B cell (primary cell): ENCODE results near the gene ZNF627. TPM values are rescaled to one million over a fixed set of nuclear protein-coding genes. Genes with fewer than 3 reads are reported as not detected.

Experiments
- ATAC-seq: fragments of 200-7000 bp; cut with Tn5 transposase; one replicate; pipeline ENCODE4 v1.10.0; 2021; ENCODE audit warnings: low read depth, mild to moderate bottlenecking, moderate number of reproducible peaks, moderate library complexity
- CTCF ChIA-PET: fragments of 350-600 bp; sonication (Branson Sonifier 250); formaldehyde crosslinking; loops from one replicate; lab custom pipeline; 2021; ENCODE audit warnings: antibody characterized with exemption, inconsistent platforms; lab: Charles Lee
- POLR2A ChIA-PET: fragments of 350-600 bp; sonication (Branson Sonifier 250); formaldehyde crosslinking; loops from one replicate; lab custom pipeline; 2021; ENCODE audit warnings: antibody characterized with exemption; lab: Charles Lee
- DNase-seq: peaks from one replicate; pipeline ENCODE4 v3.0.0; 2013
- H2AFZ ChIP-seq: 2 replicates; pipeline ENCODE4 v1.6.1; 2012; ENCODE audit warnings: mild to moderate bottlenecking, low read depth, low read length; ENCODE audit not compliant: insufficient read depth, poor library complexity, severe bottlenecking
- H3K27ac ChIP-seq, 2 donors: 1 replicate in 1 of 2; 2 replicates in 1 of 2; pipeline ENCODE4 v1.5.1; 2012 to 2013; ENCODE audit warnings: low read length in 2 of 2, mild to moderate bottlenecking in 2 of 2, moderate library complexity in 1 of 2
- H3K27me3 ChIP-seq, 4 experiments: fragments of 200-600 bp in 1 of 4; sonication (generic) in 1 of 4; replicated peaks in 1 of 4; 1 replicate in 2 of 4; 2 replicates in 2 of 4; pipeline versions ENCODE4 v1.6.1 to v1.7.0; 2013 to 2016; ENCODE audit warnings: low read length in 3 of 4, mild to moderate bottlenecking in 2 of 4, mixed read lengths in 1 of 4, moderate library complexity in 1 of 4; ENCODE audit not compliant: insufficient read depth in 4 of 4, control insufficient read depth in 3 of 4; ENCODE audit errors: control extremely low read depth in 1 of 4
- H3K36me3 ChIP-seq, 2 experiments: replicated peaks in 1 of 2; 1 replicate in 1 of 2; 2 replicates in 1 of 2; pipeline versions ENCODE4 v1.6.1 to v1.7.1; 2013; ENCODE audit warnings: low read length in 1 of 2; ENCODE audit not compliant: insufficient read depth in 2 of 2, control insufficient read depth in 1 of 2; ENCODE audit errors: control extremely low read depth in 1 of 2, extremely low read depth in 1 of 2
- H3K4me1 ChIP-seq, 2 donors: fragments of 200-600 bp in 1 of 2; sonication (generic) in 1 of 2; 1 replicate in 1 of 2; 2 replicates in 1 of 2; pipeline versions ENCODE4 v1.5.1 to v1.6.1; 2013 to 2017; ENCODE audit warnings: low read length in 2 of 2; ENCODE audit not compliant: control insufficient read depth in 2 of 2, insufficient read depth in 2 of 2
- H3K4me2 ChIP-seq: replicated peaks from 2 replicates; pipeline ENCODE3; 2012; ENCODE audit warnings: mild to moderate bottlenecking, low read depth, low read length; ENCODE audit not compliant: poor library complexity, severe bottlenecking
- H3K4me3 ChIP-seq, 5 experiments: fragments of 200-600 bp in 1 of 5; sonication (generic) in 1 of 5; 1 replicate in 3 of 5; 2 replicates in 2 of 5; pipeline versions ENCODE4 v1.5.1 to v1.7.0; 2011 to 2016; ENCODE audit warnings: low read length in 4 of 5, mild to moderate bottlenecking in 4 of 5, low read depth in 2 of 5, control low read depth in 1 of 5, moderate library complexity in 1 of 5; ENCODE audit not compliant: insufficient read depth in 1 of 5; ENCODE audit errors: control extremely low read depth in 1 of 5, extremely low read depth in 1 of 5
- H3K79me2 ChIP-seq: fragments of 200-600 bp; sonication (generic); one replicate; pipeline ENCODE4 v1.6.0; 2016; ENCODE audit warnings: low read length; ENCODE audit not compliant: control insufficient read depth, insufficient read depth
- H3K9ac ChIP-seq: fragments of 200-600 bp; sonication (generic); 2 replicates; pipeline ENCODE4 v1.6.1; 2017; ENCODE audit warnings: mild to moderate bottlenecking, low read length, moderate library complexity
- H3K9me3 ChIP-seq, 3 donors: one replicate each; pipeline versions ENCODE4 v1.6.1 to v1.7.1; 2013; ENCODE audit warnings: low read length in 2 of 3; ENCODE audit not compliant: control insufficient read depth in 2 of 3, insufficient read depth in 1 of 3; ENCODE audit errors: control extremely low read depth in 1 of 3
- H4K20me1 ChIP-seq: 2 replicates; pipeline ENCODE4 v1.6.0; 2012; ENCODE audit warnings: mild to moderate bottlenecking, low read length; ENCODE audit not compliant: insufficient read depth, control insufficient read depth, poor library complexity, severe bottlenecking
- H3K27ac Mint-ChIP-seq: one replicate; pipeline ENCODE4 v1.8.0; 2021; ENCODE audit warnings: mixed read lengths
- H3K27me3 Mint-ChIP-seq: one replicate; pipeline ENCODE4 v1.8.0; 2021; ENCODE audit warnings: mixed read lengths
- H3K4me1 Mint-ChIP-seq: one replicate; pipeline ENCODE4 v1.8.0; 2021; ENCODE audit warnings: mixed read lengths
- H3K4me3 Mint-ChIP-seq: one replicate; pipeline ENCODE4 v1.8.0; 2021; ENCODE audit warnings: mixed read lengths
- H3K9me3 Mint-ChIP-seq: one replicate; pipeline ENCODE4 v1.8.0; 2022; ENCODE audit warnings: mixed read lengths; ENCODE audit not compliant: insufficient read depth
- EZH2 ChIP-seq: IDR thresholded peaks from 2 replicates; pipeline ENCODE4 v1.6.1; 2012; ENCODE audit warnings: borderline replicate concordance, low read depth, mild to moderate bottlenecking, moderate library complexity, low read length; ENCODE audit not compliant: insufficient read depth, poor library complexity, severe bottlenecking
- WGBS: methylation state at CpG from one replicate; pipeline ENCODE4 v1.1.5; 2013; ENCODE audit warnings: missing lambda C conversion rate; ENCODE audit not compliant: insufficient coverage; 5-methylcytosine and 5-hydroxymethylcytosine counted together
- intact Hi-C: fragments of 100-400 bp; cut with micrococcal nuclease; formaldehyde crosslinking; loops from one replicate; pipeline ENCODE4 v1.10.0; 2022
- polyA plus RNA-seq: library from polyadenylated mRNA; depleted of rRNA; stranded (reverse); fragments of >200 nt; gene quantifications from 2 replicates; pipeline ENCODE4 v1.2.3, GENCODE V29; 2012
- total RNA-seq, 2 donors: library from RNA; stranded (reverse); fragments of 120-200 nt in 1 of 2; gene quantifications; 1 replicate in 1 of 2; 2 replicates in 1 of 2; pipeline versions ENCODE4 v1.2.3 to v1.2.4, GENCODE V29; 2013 to 2022
- TF ChIP-seq, protein P1 (sequence below): fragments of 200-600 bp; IDR thresholded peaks from one replicate; pipeline ENCODE4 v1.8.0; 2022; ENCODE audit warnings: antibody characterized with exemption, mild to moderate bottlenecking

ZNF627 gene
- total and polyA plus RNA-seq, 2 donors (not counting 1 experiment from before 2014, with no cell fraction given) = 9.6 to 26.2 TPM

- no peak for TF ChIP-seq EZH2
- TF ChIP-seq, protein P1, sequence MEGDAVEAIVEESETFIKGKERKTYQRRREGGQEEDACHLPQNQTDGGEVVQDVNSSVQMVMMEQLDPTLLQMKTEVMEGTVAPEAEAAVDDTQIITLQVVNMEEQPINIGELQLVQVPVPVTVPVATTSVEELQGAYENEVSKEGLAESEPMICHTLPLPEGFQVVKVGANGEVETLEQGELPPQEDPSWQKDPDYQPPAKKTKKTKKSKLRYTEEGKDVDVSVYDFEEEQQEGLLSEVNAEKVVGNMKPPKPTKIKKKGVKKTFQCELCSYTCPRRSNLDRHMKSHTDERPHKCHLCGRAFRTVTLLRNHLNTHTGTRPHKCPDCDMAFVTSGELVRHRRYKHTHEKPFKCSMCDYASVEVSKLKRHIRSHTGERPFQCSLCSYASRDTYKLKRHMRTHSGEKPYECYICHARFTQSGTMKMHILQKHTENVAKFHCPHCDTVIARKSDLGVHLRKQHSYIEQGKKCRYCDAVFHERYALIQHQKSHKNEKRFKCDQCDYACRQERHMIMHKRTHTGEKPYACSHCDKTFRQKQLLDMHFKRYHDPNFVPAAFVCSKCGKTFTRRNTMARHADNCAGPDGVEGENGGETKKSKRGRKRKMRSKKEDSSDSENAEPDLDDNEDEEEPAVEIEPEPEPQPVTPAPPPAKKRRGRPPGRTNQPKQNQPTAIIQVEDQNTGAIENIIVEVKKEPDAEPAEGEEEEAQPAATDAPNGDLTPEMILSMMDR = no peak
- WGBS = 7% methylated on average over 7 of the region's 7 CpGs
- H4K20me1 ChIP-seq = no peaks in the 10 kb centered on the region
- peaks cover 14% of the 10 kb centered on the region for H3K27me3 Mint-ChIP-seq
- H3K4me2 ChIP-seq = peak overlapping the region; percentile 100
- H3K27ac ChIP-seq = no peak overlapping the region
- intact Hi-C loops = loop anchor here (1.0 kb wide), 1 partner anchor 42 kb away; the partner anchor contains the start of gene ZNF627
- no peaks in the 10 kb centered on the region for H3K9me3 Mint-ChIP-seq
- H3K4me1 Mint-ChIP-seq = peaks cover 7% of the 10 kb centered on the region
- H3K4me3 Mint-ChIP-seq = peak overlapping the region; percentile 82
- no peaks in the 10 kb centered on the region for H3K36me3 ChIP-seq
- H3K4me3 ChIP-seq = peak overlapping the region in 2 of 5 experiments; percentile 62 to 69
- H2AFZ ChIP-seq = peak overlapping the region; percentile 97
- ATAC-seq (no peak), DNase-seq (no peak)
- no peak overlapping the region for H3K27ac Mint-ChIP-seq
- no peaks in the 10 kb centered on the region for H3K79me2 ChIP-seq
- H3K4me1 ChIP-seq = peaks cover 5 to 11% of the 10 kb centered on the region in 2 donors
- H3K9ac ChIP-seq = peak overlapping the region; percentile 73
- H3K27me3 ChIP-seq = peaks cover 0 to 10% (median 3%) of the 10 kb centered on the region in 4 experiments
- H3K9me3 ChIP-seq = peaks cover 0 to 10% (median 0%) of the 10 kb centered on the region in 3 donors
- ChIA-PET CTCF (no interaction called here), POLR2A (interaction anchor here (0.6 kb wide), 1 partner anchor 11 kb away, joined by 6 read pairs; no protein-coding TSS in a partner anchor)
Observed at GRCh38 chr19:11639245-11639601, 41.9 kb downstream of the ZNF627 start.

DNA sequence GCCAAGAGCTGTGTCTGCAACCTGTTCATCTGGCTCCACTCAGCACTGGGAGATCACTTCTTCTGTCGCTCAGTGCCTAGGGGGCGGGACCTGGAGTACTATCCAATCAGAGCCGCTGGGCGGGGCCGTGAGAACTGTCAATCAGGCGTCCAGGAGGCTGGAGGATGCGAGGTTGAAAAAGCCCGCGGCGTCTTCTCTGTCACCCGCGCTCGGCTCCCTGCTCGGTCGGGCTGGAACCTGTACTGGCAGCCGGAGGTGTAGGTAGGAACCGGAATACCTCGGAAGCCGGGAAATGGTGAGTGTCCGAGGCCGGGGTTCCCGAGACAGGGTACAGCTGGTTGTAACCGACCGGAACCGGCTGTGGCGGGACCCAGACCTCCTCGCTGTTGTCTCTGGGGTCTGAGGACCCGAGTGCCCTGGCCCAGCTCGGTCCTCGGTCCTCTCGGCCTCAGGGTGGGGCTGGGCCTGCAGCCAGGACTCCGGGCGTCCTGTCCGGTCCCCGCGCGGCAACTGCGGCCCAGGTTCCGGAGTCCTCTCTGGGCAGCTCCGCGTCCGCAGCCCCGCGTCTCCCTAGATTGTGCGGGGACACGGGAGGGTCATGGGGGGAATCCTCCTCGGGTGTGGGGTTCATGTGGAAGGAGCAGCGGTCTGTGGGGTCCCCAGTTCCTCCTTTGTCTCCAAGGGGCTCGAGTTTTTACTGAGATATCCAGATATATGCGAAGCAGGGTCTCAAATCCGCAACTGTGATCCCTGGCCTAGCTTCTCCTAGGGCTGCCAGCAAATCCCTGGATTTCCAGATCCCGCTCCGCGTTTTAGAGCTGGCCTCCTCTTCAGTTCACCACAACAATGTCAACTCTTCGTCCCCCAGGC is 42.6 kb downstream of the ZNF627 start:
- H3K4me1 ChIP-seq = peaks cover 5 to 11% of the 10 kb centered on the region in 2 donors
- WGBS = 3% methylated on average over 51 of the region's 55 CpGs
- CTCF ChIA-PET = no interaction called here
- peaks cover 0 to 10% (median 0%) of the 10 kb centered on the region in 3 donors for H3K9me3 ChIP-seq
- ATAC-seq (peak; percentile 99), DNase-seq (peak; percentile 90)
- peak overlapping the region; percentile 73 for H3K9ac ChIP-seq
- intact Hi-C loops = loop anchor here (1.0 kb wide), 1 partner anchor 43 kb away; the partner anchor contains the start of gene ZNF627
- Mint-ChIP-seq H3K27ac (no peak overlapping the region), H3K4me1 (peaks cover 7% of the 10 kb centered on the region), H3K4me3 (peak overlapping the region; percentile 82), H3K9me3 (no peaks in the 10 kb centered on the region), H3K27me3 (peaks cover 14% of the 10 kb centered on the region)
- POLR2A ChIA-PET = interaction anchor here (0.6 kb wide), 1 partner anchor 12 kb away, joined by 6 read pairs; no protein-coding TSS in a partner anchor
- peak overlapping the region; percentile 100 for H3K4me2 ChIP-seq
- H4K20me1 ChIP-seq = no peaks in the 10 kb centered on the region
- H3K79me2 ChIP-seq = no peaks in the 10 kb centered on the region
- no peak for TF ChIP-seq EZH2
- TF ChIP-seq, protein P1 = no peak
- H3K27ac ChIP-seq = no peak overlapping the region
- H2AFZ ChIP-seq = peak overlapping the region; percentile 97
- peaks cover 0 to 10% (median 3%) of the 10 kb centered on the region in 4 experiments for H3K27me3 ChIP-seq
- H3K36me3 ChIP-seq = no peaks in the 10 kb centered on the region
- peak overlapping the region in 4 of 5 experiments; percentile 58 to 69 (median 61) for H3K4me3 ChIP-seq
